MCF 10A (cell line): ENCODE measurements around the gene CHRND. TPM values are rescaled to one million over a fixed set of nuclear protein-coding genes. Genes with fewer than 3 reads are reported as not detected.

Experiments
- BruUV-seq: library from RNA; stranded (reverse); fragments of 400-500 nt; replicated peaks from 2 replicates; lab custom pipeline; 2021; lab: Mats Ljungman, UMichigan
- CTCF ChIA-PET: fragments of 300-600 bp; sonication (Branson Sonifier 250); formaldehyde crosslinking; extraction: SDS; loops from one replicate; lab custom pipeline; 2021; ENCODE audit warnings: antibody characterized with exemption, inconsistent platforms; lab: Yijun Ruan, JAX
- POLR2A ChIA-PET: fragments of 300-600, 350-650 bp; sonication (Branson Sonifier 250); formaldehyde crosslinking; extraction: SDS; loops from one replicate; lab custom pipeline; 2020; ENCODE audit warnings: antibody characterized with exemption, inconsistent platforms; lab: Yijun Ruan, JAX
- DNase-seq: peaks from one replicate; pipeline ENCODE4 v3.0.0-alpha.2; 2018; ENCODE audit not compliant: unreplicated experiment
- H3K27ac Mint-ChIP-seq: one replicate; pipeline ENCODE4 v1.8.0; 2022; ENCODE audit warnings: mild to moderate bottlenecking, low read depth, mixed read lengths; ENCODE audit not compliant: unreplicated experiment
- H3K27me3 Mint-ChIP-seq: one replicate; pipeline ENCODE4 v1.8.0; 2022; ENCODE audit warnings: mixed read lengths; ENCODE audit not compliant: insufficient read depth, unreplicated experiment
- H3K36me3 Mint-ChIP-seq: one replicate; pipeline ENCODE4 v1.8.0; 2022; ENCODE audit warnings: mild to moderate bottlenecking, moderate library complexity, mixed read lengths; ENCODE audit not compliant: insufficient read depth, unreplicated experiment
- H3K4me1 Mint-ChIP-seq: one replicate; pipeline ENCODE4 v1.8.0; 2022; ENCODE audit warnings: mixed read lengths; ENCODE audit not compliant: insufficient read depth, unreplicated experiment
- H3K4me3 Mint-ChIP-seq: one replicate; pipeline ENCODE4 v1.8.0; 2022; ENCODE audit warnings: mild to moderate bottlenecking, moderate library complexity, mixed read lengths; ENCODE audit not compliant: unreplicated experiment
- H3K9me3 Mint-ChIP-seq: one replicate; pipeline ENCODE4 v1.8.0; 2022; ENCODE audit warnings: mixed read lengths; ENCODE audit not compliant: unreplicated experiment
- CTCF ChIP-seq: fragments of 200-600 bp; IDR thresholded peaks from one replicate; pipeline ENCODE4 v1.8.0; 2022; ENCODE audit warnings: antibody characterized with exemption, mild to moderate bottlenecking; ENCODE audit not compliant: unreplicated experiment
- intact Hi-C: fragments of 100-400 bp; cut with micrococcal nuclease; formaldehyde crosslinking; loops from 2 replicates; pipeline ENCODE4 v1.14.1; 2022
- total RNA-seq: library from RNA; stranded (reverse); gene quantifications from 2 replicates; pipeline ENCODE4 v1.2.3, GENCODE V29; 2022

CHRND gene
- total RNA-seq, 1 experiment from 2014 or later = not detected

- H3K4me3 Mint-ChIP-seq = no peak overlapping the region
- DNase-seq = no peak
- peaks cover 12% of the 10 kb centered on the region for H3K36me3 Mint-ChIP-seq
- CTCF ChIA-PET = no interaction called here
- BruUV-seq = no TSS peak
- H3K27ac Mint-ChIP-seq = no peak overlapping the region
- no peak for TF ChIP-seq CTCF
- H3K4me1 Mint-ChIP-seq = no peaks in the 10 kb centered on the region
- no peaks in the 10 kb centered on the region for H3K27me3 Mint-ChIP-seq
- H3K9me3 Mint-ChIP-seq = peaks cover 4% of the 10 kb centered on the region
- intact Hi-C loops = no loop called here
- POLR2A ChIA-PET = no interaction called here
Observed at GRCh38 chr2:232541195-232541960, 15.4 kb downstream of the CHRND start.

GRCh38 chr2:232541961-232542714 is 16.2 kb downstream of the CHRND start:
- TF ChIP-seq CTCF = no peak
- Mint-ChIP-seq H3K9me3 (no peaks in the 10 kb centered on the region), H3K27ac (no peak overlapping the region), H3K36me3 (peaks cover 18% of the 10 kb centered on the region), H3K27me3 (no peaks in the 10 kb centered on the region), H3K4me3 (no peak overlapping the region), H3K4me1 (no peaks in the 10 kb centered on the region)
- intact Hi-C loops = no loop called here
- ChIA-PET CTCF (no interaction called here), POLR2A (no interaction called here)
- BruUV-seq = no TSS peak
- DNase-seq = no peak

GRCh38 chr2:232542715-232543467 is 16.9 kb downstream of the CHRND start:
- no peak overlapping the region for H3K27ac Mint-ChIP-seq
- H3K4me3 Mint-ChIP-seq = no peak overlapping the region
- no peak for DNase-seq
- CTCF ChIA-PET = no interaction called here
- H3K4me1 Mint-ChIP-seq = no peaks in the 10 kb centered on the region
- H3K27me3 Mint-ChIP-seq = no peaks in the 10 kb centered on the region
- BruUV-seq = no TSS peak
- H3K36me3 Mint-ChIP-seq = peaks cover 18% of the 10 kb centered on the region
- POLR2A ChIA-PET = no interaction called here
- intact Hi-C loops = no loop called here
- H3K9me3 Mint-ChIP-seq = no peaks in the 10 kb centered on the region
- TF ChIP-seq CTCF = no peak

- H3K9me3 Mint-ChIP-seq = no peaks in the 10 kb centered on the region
- ChIA-PET POLR2A (no interaction called here), CTCF (no interaction called here)
- no peak overlapping the region for H3K4me3 Mint-ChIP-seq
- intact Hi-C loops = no loop called here
- DNase-seq = no peak
- peaks cover 18% of the 10 kb centered on the region for H3K36me3 Mint-ChIP-seq
- no peak for TF ChIP-seq CTCF
- no peak overlapping the region for H3K27ac Mint-ChIP-seq
- no TSS peak for BruUV-seq
- peaks cover 3% of the 10 kb centered on the region for H3K4me1 Mint-ChIP-seq
- H3K27me3 Mint-ChIP-seq = no peaks in the 10 kb centered on the region
Observed at GRCh38 chr2:232543491-232543890, 17.5 kb downstream of the CHRND start.
